Activated T-cell treated with anti-CD3 and anti-CD28 coated beads, Interleukin-2, amount 50 U/mL, for 72 hours (primary cell): Measurements from ENCODE around the gene PAPOLA. TPM values are rescaled to one million over a fixed set of nuclear protein-coding genes. Genes with fewer than 3 reads are reported as not detected.

Experiments used
- ATAC-seq, 2 donors: fragments of 150-1000 bp; cut with Tn5 transposase; replicated peaks in 1 of 2; 2 replicates each; pipeline ENCODE4 v1.10.0; 2021; ENCODE audit warnings: moderate library complexity in 2 of 2, mild to moderate bottlenecking in 1 of 2
- DNase-seq, 2 donors: peaks; one replicate each; pipeline ENCODE4 v3.0.0; 2021 to 2022; ENCODE audit warnings: mixed read lengths in 1 of 2
- H3K27ac Mint-ChIP-seq: one replicate; pipeline ENCODE4 v1.8.0; 2022; ENCODE audit warnings: mild to moderate bottlenecking, moderate library complexity, mixed read lengths
- H3K27me3 Mint-ChIP-seq: one replicate; pipeline ENCODE4 v1.8.0; 2022; ENCODE audit warnings: low read depth, mixed read lengths
- H3K36me3 Mint-ChIP-seq, 2 donors: one replicate each; pipeline ENCODE4 v1.8.0; 2022; ENCODE audit warnings: mixed read lengths in 2 of 2, mild to moderate bottlenecking in 1 of 2; ENCODE audit not compliant: insufficient read depth in 2 of 2
- H3K4me1 Mint-ChIP-seq: one replicate; pipeline ENCODE4 v1.8.0; 2022; ENCODE audit warnings: low read depth, mixed read lengths
- H3K4me3 Mint-ChIP-seq, 2 donors: one replicate each; pipeline ENCODE4 v1.8.0; 2022; ENCODE audit warnings: mild to moderate bottlenecking in 2 of 2, mixed read lengths in 2 of 2, moderate library complexity in 2 of 2
- H3K9me3 Mint-ChIP-seq, 2 donors: one replicate each; pipeline ENCODE4 v1.8.0; 2022; ENCODE audit warnings: mixed read lengths in 2 of 2
- total RNA-seq, 2 donors: library from RNA; stranded (reverse); gene quantifications; one replicate each; pipeline ENCODE4 v1.2.3, GENCODE V29; 2022

Gene PAPOLA
- total RNA-seq, 2 donors from 2014 or later = 124 to 143 TPM

- H3K4me1 Mint-ChIP-seq = peaks cover 85% of the 10 kb centered on the region
- DNase-seq (no peak), ATAC-seq (peak in 1 of 2 donors; percentile 27)
- no peaks in the 10 kb centered on the region for H3K27me3 Mint-ChIP-seq
- H3K4me3 Mint-ChIP-seq = peak overlapping the region in 1 of 2 donors; percentile 57
- H3K27ac Mint-ChIP-seq = peak overlapping the region; percentile 60
- no peaks in the 10 kb centered on the region for H3K9me3 Mint-ChIP-seq
- H3K36me3 Mint-ChIP-seq = peaks cover 0 to 6% of the 10 kb centered on the region in 2 donors
Measured at GRCh38 chr14:96509457-96510090, 7.4 kb downstream of the PAPOLA start.

- DNase-seq (no peak), ATAC-seq (no peak)
- no peaks in the 10 kb centered on the region for H3K9me3 Mint-ChIP-seq
- H3K4me1 Mint-ChIP-seq = peaks cover 85% of the 10 kb centered on the region
- peaks cover 0 to 3% of the 10 kb centered on the region in 2 donors for H3K36me3 Mint-ChIP-seq
- no peaks in the 10 kb centered on the region for H3K27me3 Mint-ChIP-seq
- H3K4me3 Mint-ChIP-seq = peak overlapping the region in 1 of 2 donors; percentile 31
- H3K27ac Mint-ChIP-seq = no peak overlapping the region
Measured at GRCh38 chr14:96511146-96511545, 9.0 kb downstream of the PAPOLA start.

GRCh38 chr14:96511667-96512066 is 9.5 kb downstream of the PAPOLA start:
- peaks cover 0 to 2% of the 10 kb centered on the region in 2 donors for H3K36me3 Mint-ChIP-seq
- no peak for ATAC-seq
- peak overlapping the region in 1 of 2 donors; percentile 31 for H3K4me3 Mint-ChIP-seq
- DNase-seq = no peak
- no peak overlapping the region for H3K27ac Mint-ChIP-seq
- peaks cover 85% of the 10 kb centered on the region for H3K4me1 Mint-ChIP-seq
- H3K9me3 Mint-ChIP-seq = no peaks in the 10 kb centered on the region
- no peaks in the 10 kb centered on the region for H3K27me3 Mint-ChIP-seq

GRCh38 chr14:96512122-96512521 is 9.9 kb downstream of the PAPOLA start:
- H3K27me3 Mint-ChIP-seq = no peaks in the 10 kb centered on the region
- no peaks in the 10 kb centered on the region for H3K9me3 Mint-ChIP-seq
- peaks cover 89% of the 10 kb centered on the region for H3K4me1 Mint-ChIP-seq
- peak overlapping the region in 1 of 2 donors; percentile 65 for H3K4me3 Mint-ChIP-seq
- ATAC-seq = no peak
- DNase-seq = no peak
- H3K36me3 Mint-ChIP-seq = peaks cover 0 to 2% of the 10 kb centered on the region in 2 donors
- H3K27ac Mint-ChIP-seq = peak overlapping the region; percentile 75

GRCh38 chr14:96512602-96513397 is 10.6 kb downstream of the PAPOLA start:
- Mint-ChIP-seq H3K4me1 (peaks cover 94% of the 10 kb centered on the region), H3K9me3 (no peaks in the 10 kb centered on the region), H3K4me3 (peak overlapping the region; percentile 5 to 65), H3K27ac (peak overlapping the region; percentile 75), H3K36me3 (peaks cover 0 to 2% of the 10 kb centered on the region in 2 donors), H3K27me3 (no peaks in the 10 kb centered on the region)
- DNase-seq (no peak), ATAC-seq (peak in 1 of 2 donors; percentile 38)

GRCh38 chr14:96514694-96515093 is 12.5 kb downstream of the PAPOLA start:
- Mint-ChIP-seq H3K27me3 (no peaks in the 10 kb centered on the region), H3K27ac (peak overlapping the region; percentile 82)

GRCh38 chr14:96515731-96516130 is 13.5 kb downstream of the PAPOLA start:
- H3K4me1 Mint-ChIP-seq = peaks cover 68% of the 10 kb centered on the region
- H3K27ac Mint-ChIP-seq = peak overlapping the region; percentile 95
- no peak for ATAC-seq

More at GRCh38 chr14:96514694-96515093, 12.5 kb downstream of the PAPOLA start:
- H3K9me3 Mint-ChIP-seq = no peaks in the 10 kb centered on the region
- H3K36me3 Mint-ChIP-seq = peaks cover 0 to 2% of the 10 kb centered on the region in 2 donors
- DNase-seq (no peak), ATAC-seq (no peak)
- H3K4me1 Mint-ChIP-seq = peaks cover 78% of the 10 kb centered on the region
- peak overlapping the region; percentile 22 to 65 for H3K4me3 Mint-ChIP-seq

GRCh38 chr14:96516351-96516750 is 14.2 kb downstream of the PAPOLA start:
- ATAC-seq (no peak), DNase-seq (no peak)
- Mint-ChIP-seq H3K27me3 (no peaks in the 10 kb centered on the region), H3K4me3 (no peak overlapping the region), H3K27ac (no peak overlapping the region), H3K36me3 (peaks cover 0 to 4% of the 10 kb centered on the region in 2 donors), H3K9me3 (no peaks in the 10 kb centered on the region), H3K4me1 (peaks cover 62% of the 10 kb centered on the region)

More at GRCh38 chr14:96515731-96516130, 13.5 kb downstream of the PAPOLA start:
- H3K9me3 Mint-ChIP-seq = no peaks in the 10 kb centered on the region
- H3K27me3 Mint-ChIP-seq = no peaks in the 10 kb centered on the region
- peaks cover 0 to 2% of the 10 kb centered on the region in 2 donors for H3K36me3 Mint-ChIP-seq
- no peak for DNase-seq
- H3K4me3 Mint-ChIP-seq = peak overlapping the region in 1 of 2 donors; percentile 17

- Mint-ChIP-seq H3K4me3 (no peak overlapping the region), H3K36me3 (peaks cover 0 to 10% of the 10 kb centered on the region in 2 donors), H3K27ac (no peak overlapping the region), H3K4me1 (peaks cover 30% of the 10 kb centered on the region), H3K27me3 (no peaks in the 10 kb centered on the region), H3K9me3 (no peaks in the 10 kb centered on the region)
- DNase-seq = no peak
- ATAC-seq = no peak
Measured at GRCh38 chr14:96519970-96520369, 17.8 kb downstream of the PAPOLA start.

GRCh38 chr14:96525452-96525851 is 23.3 kb downstream of the PAPOLA start:
- peaks cover 2 to 21% of the 10 kb centered on the region in 2 donors for H3K36me3 Mint-ChIP-seq
- ATAC-seq (no peak), DNase-seq (no peak)
- no peaks in the 10 kb centered on the region for H3K4me1 Mint-ChIP-seq
- no peaks in the 10 kb centered on the region for H3K27me3 Mint-ChIP-seq
- H3K27ac Mint-ChIP-seq = peak overlapping the region; percentile 63
- no peak overlapping the region for H3K4me3 Mint-ChIP-seq
- H3K9me3 Mint-ChIP-seq = no peaks in the 10 kb centered on the region

- Mint-ChIP-seq H3K27me3 (no peaks in the 10 kb centered on the region), H3K4me1 (peaks cover 1% of the 10 kb centered on the region), H3K36me3 (peaks cover 3 to 10% of the 10 kb centered on the region in 2 donors), H3K9me3 (no peaks in the 10 kb centered on the region), H3K27ac (no peak overlapping the region), H3K4me3 (no peak overlapping the region)
- DNase-seq = no peak
- ATAC-seq = no peak
Measured at GRCh38 chr14:96532632-96533031, 30.4 kb downstream of the PAPOLA start.

- DNase-seq = no peak
- Mint-ChIP-seq H3K4me1 (peaks cover 15% of the 10 kb centered on the region), H3K27ac (no peak overlapping the region), H3K36me3 (peaks cover 3 to 5% of the 10 kb centered on the region in 2 donors), H3K9me3 (no peaks in the 10 kb centered on the region), H3K4me3 (no peak overlapping the region), H3K27me3 (no peaks in the 10 kb centered on the region)
- ATAC-seq = no peak
Measured at GRCh38 chr14:96536807-96537206, 34.6 kb downstream of the PAPOLA start.
